COLO668 (cell line): ENCODE measurements around the gene TGFB2.

Experiments used
- DNase-seq: peaks from one replicate; lab custom pipeline; 2025; ENCODE audit not compliant: unreplicated experiment; lab: John Stamatoyannopoulos, UW

Gene TGFB2

GRCh38 chr1:218415726-218416125 is 70.6 kb downstream of the TGFB2 start:
- no peak for DNase-seq

- no peak for DNase-seq
These were observed 76.4 kb downstream of the TGFB2 start for GRCh38 chr1:218421531-218421930.

GRCh38 chr1:218424502-218424901 is 79.4 kb downstream of the TGFB2 start:
- no peak for DNase-seq

- no peak for DNase-seq
These were observed 80.7 kb downstream of the TGFB2 start for GRCh38 chr1:218425647-218426342.

GRCh38 chr1:218426343-218426657 is 81.2 kb downstream of the TGFB2 start:
- DNase-seq: no peak

- DNase-seq: no peak
These were observed 84.2 kb downstream of the TGFB2 start for GRCh38 chr1:218429301-218429700.

GRCh38 chr1:218430346-218430745 is 85.2 kb downstream of the TGFB2 start:
- DNase-seq: no peak

- DNase-seq: no peak
These were observed 85.7 kb downstream of the TGFB2 start for GRCh38 chr1:218430822-218431221.

GRCh38 chr1:218431476-218431875 is 86.3 kb downstream of the TGFB2 start:
- DNase-seq: no peak

- no peak for DNase-seq
These were observed 88.6 kb downstream of the TGFB2 start for GRCh38 chr1:218433744-218434143.

GRCh38 chr1:218435528-218435927 is 90.4 kb downstream of the TGFB2 start:
- DNase-seq: no peak

GRCh38 chr1:218436346-218436745 is 91.2 kb downstream of the TGFB2 start:
- no peak for DNase-seq

GRCh38 chr1:218436997-218437396 is 91.9 kb downstream of the TGFB2 start:
- no peak for DNase-seq

GRCh38 chr1:218439541-218440295 is 94.6 kb downstream of the TGFB2 start:
- DNase-seq: no peak

- DNase-seq: no peak
These were observed 98.1 kb downstream of the TGFB2 start for GRCh38 chr1:218443255-218443654.

- no peak for DNase-seq
These were observed 99.0 kb downstream of the TGFB2 start for GRCh38 chr1:218444173-218444572.

GRCh38 chr1:218444588-218444987 is 99.5 kb downstream of the TGFB2 start:
- DNase-seq: no peak

GRCh38 chr1:218447010-218447689 is 102.0 kb downstream of the TGFB2 start:
- DNase-seq: no peak

GRCh38 chr1:218451415-218451814 is 106.3 kb downstream of the TGFB2 start:
- DNase-seq: no peak

GRCh38 chr1:218454700-218455282 is 109.7 kb downstream of the TGFB2 start:
- DNase-seq: no peak

- DNase-seq: no peak
These were observed 111.3 kb downstream of the TGFB2 start for GRCh38 chr1:218456444-218456843.

GRCh38 chr1:218459450-218459849 is 114.3 kb downstream of the TGFB2 start:
- DNase-seq: no peak
